Thyroid gland (tissue), 4 donors: ENCODE data around the gene PDZRN3.

Experiments used
- CTCF ChIP-seq, 6 experiments: fragments of 200-600 bp in 3 of 6; fragments of 450-650 bp in 3 of 6; sonication (generic) in 3 of 6; IDR thresholded peaks; one replicate each; pipeline ENCODE4 v1.5.1; 2016 to 2019; ENCODE audit warnings: antibody characterized with exemption in 6 of 6, mild to moderate bottlenecking in 2 of 6, inconsistent platforms in 1 of 6, moderate library complexity in 1 of 6
- POLR2A ChIP-seq, 2 donors: fragments of 450-650 bp; IDR thresholded peaks; one replicate each; pipeline ENCODE4 v1.6.1; 2017; ENCODE audit warnings: antibody characterized with exemption in 2 of 2, mild to moderate bottlenecking in 2 of 2, moderate library complexity in 1 of 2

GRCh38 chr3:73611176-73611575, 13.6 kb downstream of the PDZRN3 start:
- TF ChIP-seq CTCF (IDR thresholded peaks at IDR 0.05): no peak
- TF ChIP-seq POLR2A (IDR thresholded peaks at IDR 0.05): no peak
